HG02678 (cell line): Measurements from ENCODE around the gene SPZ1.
"Not testable (repeated sequence)": the region's sequence is repeated elsewhere in the genome, so short reads cannot be mapped to it uniquely, and the experiment has no call there.

Source experiments
- ATAC-seq: cut with Tn5 transposase; IDR thresholded peaks from one replicate; pipeline ENCODE4 v1.9.1; 2021; ENCODE audit warnings: mild to moderate bottlenecking, moderate library complexity; ENCODE audit not compliant: unreplicated experiment

SPZ1 gene

GRCh38 chr5:80326468-80326867 lies 6.7 kb downstream of the SPZ1 start:
- ATAC-seq = no peak

- no peak for ATAC-seq
Measured at GRCh38 chr5:80337379-80337778, 17.6 kb downstream of the SPZ1 start.

- ATAC-seq = no peak
Measured at GRCh38 chr5:80339116-80339515, 19.3 kb downstream of the SPZ1 start.

GRCh38 chr5:80341016-80341775 lies 21.4 kb downstream of the SPZ1 start:
- no peak for ATAC-seq

- ATAC-seq = no peak
Measured at GRCh38 chr5:80343067-80343466, 23.3 kb downstream of the SPZ1 start.

- no peak for ATAC-seq
Measured at GRCh38 chr5:80346055-80346454, 26.3 kb downstream of the SPZ1 start.

- ATAC-seq = no peak
Measured at GRCh38 chr5:80348171-80348570, 28.4 kb downstream of the SPZ1 start.

GRCh38 chr5:80351019-80351418 lies 31.2 kb downstream of the SPZ1 start:
- ATAC-seq = not testable (repeated sequence)

- no peak for ATAC-seq
Measured at GRCh38 chr5:80355686-80356085, 35.9 kb downstream of the SPZ1 start.

- ATAC-seq = no peak
Measured at GRCh38 chr5:80357671-80358070, 37.9 kb downstream of the SPZ1 start.

- no peak for ATAC-seq
Measured at GRCh38 chr5:80360914-80361444, 41.2 kb downstream of the SPZ1 start.

GRCh38 chr5:80364892-80365291 lies 45.1 kb downstream of the SPZ1 start:
- ATAC-seq = no peak

- no peak for ATAC-seq
Measured at GRCh38 chr5:80368661-80369480, 49.1 kb downstream of the SPZ1 start.

- ATAC-seq = no peak
Measured at GRCh38 chr5:80369521-80369920, 49.7 kb downstream of the SPZ1 start.

- ATAC-seq = no peak
Measured at GRCh38 chr5:80370390-80370789, 50.6 kb downstream of the SPZ1 start.
